IMR-90 (cell line): ENCODE measurements around the gene DDT. TPM values are rescaled to one million over a fixed set of nuclear protein-coding genes. Genes with fewer than 3 reads are reported as not detected.
A peak's percentile ranks its signal among the peaks of the same experiment; 100 is the strongest.

ENCODE experiments used
- ATAC-seq: fragments of 200-7000 bp; cut with Tn5 transposase; 2 replicates; pipeline ENCODE4 v1.9.1; 2020; ENCODE audit warnings: low read depth, mild to moderate bottlenecking, moderate library complexity
- BruUV-seq: library from RNA; stranded (reverse); fragments of 400-500 nt; replicated peaks from 2 replicates; lab custom pipeline; 2021; lab: Mats Ljungman, UMichigan
- CTCF ChIA-PET: fragments of 300-600 bp; formaldehyde crosslinking; extraction: SDS; loops from one replicate; lab custom pipeline; 2021; ENCODE audit warnings: antibody characterized with exemption; lab: Yijun Ruan, JAX
- POLR2A ChIA-PET: fragments of 300-600 bp; sonication (Branson Sonifier 250); formaldehyde crosslinking; loops from one replicate; lab custom pipeline; 2022; ENCODE audit warnings: antibody characterized with exemption; ENCODE audit not compliant: unreplicated experiment; lab: Charles Lee
- DNase-seq: peaks from one replicate; pipeline ENCODE4 v3.0.0; 2013
- H2AFZ ChIP-seq: replicated peaks from 2 replicates; pipeline ENCODE3; 2013; ENCODE audit warnings: low read length, mild to moderate bottlenecking; ENCODE audit not compliant: poor library complexity
- H2AK5ac ChIP-seq: 2 replicates; pipeline ENCODE4 v1.6.1; 2013; ENCODE audit warnings: low read depth, low read length, inconsistent platforms
- H2AK9ac ChIP-seq: replicated peaks from 2 replicates; pipeline ENCODE3; 2013; ENCODE audit warnings: mild to moderate bottlenecking, low read depth, low read length, moderate library complexity; ENCODE audit not compliant: poor library complexity
- H2BK120ac ChIP-seq: 2 replicates; pipeline ENCODE4 v1.6.1; 2013; ENCODE audit warnings: low read depth, low read length, inconsistent platforms
- H2BK15ac ChIP-seq: 3 replicates; pipeline ENCODE4 v1.6.1; 2013; ENCODE audit warnings: low read depth, low read length, inconsistent platforms
- H2BK20ac ChIP-seq: 2 replicates; pipeline ENCODE4 v1.6.1; 2013; ENCODE audit warnings: low read depth, mild to moderate bottlenecking, inconsistent platforms, low read length, moderate library complexity
- H2BK5ac ChIP-seq: 2 replicates; pipeline ENCODE4 v1.6.1; 2013; ENCODE audit warnings: mild to moderate bottlenecking, low read depth, low read length, inconsistent platforms; ENCODE audit not compliant: poor library complexity, severe bottlenecking
- H3K14ac ChIP-seq: replicated peaks from 2 replicates; pipeline ENCODE4 v1.6.1; 2013; ENCODE audit warnings: low read depth, low read length, inconsistent platforms
- H3K18ac ChIP-seq: 2 replicates; pipeline ENCODE4 v1.6.1; 2013; ENCODE audit warnings: low read depth, low read length, control low read depth
- H3K23ac ChIP-seq: 2 replicates; pipeline ENCODE4 v1.6.1; 2013; ENCODE audit warnings: low read depth, low read length, inconsistent platforms
- H3K27ac ChIP-seq: 2 replicates; pipeline ENCODE4 v1.5.1; 2013; ENCODE audit warnings: mild to moderate bottlenecking, control low read depth, low read length; ENCODE audit not compliant: insufficient read depth
- H3K27me3 ChIP-seq: 2 replicates; pipeline ENCODE4 v1.6.1; 2013; ENCODE audit warnings: low read length; ENCODE audit not compliant: control insufficient read depth, insufficient read depth
- H3K36me3 ChIP-seq: 2 replicates; pipeline ENCODE4 v1.6.1; 2013; ENCODE audit warnings: low read length, mixed read lengths; ENCODE audit not compliant: control insufficient read depth, insufficient read depth
- H3K4ac ChIP-seq: 2 replicates; pipeline ENCODE4 v1.6.1; 2013; ENCODE audit warnings: low read depth, low read length, inconsistent platforms
- H3K4me1 ChIP-seq: 2 replicates; pipeline ENCODE4 v1.6.1; 2013; ENCODE audit warnings: low read length, mixed read lengths; ENCODE audit not compliant: control insufficient read depth, insufficient read depth
- H3K4me2 ChIP-seq: 2 replicates; pipeline ENCODE4 v1.6.1; 2013; ENCODE audit warnings: low read depth, mild to moderate bottlenecking, control low read depth, low read length, moderate library complexity
- H3K4me3 ChIP-seq: 2 replicates; pipeline ENCODE4 v1.5.1; 2013; ENCODE audit warnings: low read depth, mild to moderate bottlenecking, control low read depth, low read length, moderate library complexity; ENCODE audit not compliant: insufficient read depth
- H3K56ac ChIP-seq: 2 replicates; pipeline ENCODE4 v1.6.1; 2013; ENCODE audit warnings: low read length, inconsistent platforms; ENCODE audit not compliant: insufficient read depth; ENCODE audit errors: extremely low read depth
- H3K79me1 ChIP-seq, 2 experiments: 2 replicates each; pipeline ENCODE4 v1.6.1; 2013; ENCODE audit warnings: low read length in 2 of 2, inconsistent platforms in 1 of 2, low read depth in 1 of 2
- H3K9ac ChIP-seq: 2 replicates; pipeline ENCODE4 v1.6.1; 2013; ENCODE audit warnings: low read depth, low read length, control low read depth
- H3K9me1 ChIP-seq: 2 replicates; pipeline ENCODE4 v1.6.1; 2013; ENCODE audit warnings: low read length, inconsistent platforms; ENCODE audit not compliant: insufficient read depth
- H3K9me3 ChIP-seq: 2 replicates; pipeline ENCODE4 v1.6.1; 2013; ENCODE audit warnings: low read length; ENCODE audit not compliant: control insufficient read depth, insufficient read depth
- H4K20me1 ChIP-seq: 2 replicates; pipeline ENCODE4 v1.6.1; 2013; ENCODE audit warnings: low read length, inconsistent platforms; ENCODE audit not compliant: insufficient read depth
- H4K5ac ChIP-seq: 2 replicates; pipeline ENCODE4 v1.6.1; 2013; ENCODE audit warnings: mild to moderate bottlenecking, low read depth, low read length, control low read depth
- H4K8ac ChIP-seq, 2 experiments: 2 replicates each; pipeline ENCODE4 v1.6.1; 2013; ENCODE audit warnings: low read depth in 2 of 2, low read length in 2 of 2, control low read depth in 1 of 2, inconsistent platforms in 1 of 2
- H4K91ac ChIP-seq: 2 replicates; pipeline ENCODE4 v1.6.1; 2013; ENCODE audit warnings: low read depth, low read length, inconsistent platforms; ENCODE audit not compliant: insufficient read depth
- BHLHE40 ChIP-seq: fragments of 150-350 bp; IDR thresholded peaks from 2 replicates; pipeline ENCODE4 v1.6.1; 2016; ENCODE audit warnings: mild to moderate bottlenecking, low read depth, low read length
- CEBPB ChIP-seq: IDR thresholded peaks from 2 replicates; pipeline ENCODE4 v1.6.1; 2012; ENCODE audit warnings: low read depth, low read length, improper control_type of control experiment
- CHD1 ChIP-seq: IDR thresholded peaks from 2 replicates; pipeline ENCODE4 v1.6.1; 2012; ENCODE audit warnings: low read depth, low read length, improper control_type of control experiment
- CTCF ChIP-seq: conservative IDR thresholded peaks from 2 replicates; pipeline ENCODE4 v1.5.1; 2012; ENCODE audit warnings: mild to moderate bottlenecking, low read depth, low read length, improper control_type of control experiment
- ELK1 ChIP-seq: fragments of 150-350 bp; IDR thresholded peaks from 2 replicates; pipeline ENCODE4 v1.6.1; 2016; ENCODE audit warnings: low read depth, mild to moderate bottlenecking, low read length, moderate library complexity, borderline replicate concordance
- FOS ChIP-seq: fragments of 150-350 bp; IDR thresholded peaks from 2 replicates; pipeline ENCODE4 v1.6.1; 2016; ENCODE audit warnings: low read depth, low read length
- MAFK ChIP-seq: IDR thresholded peaks from 2 replicates; pipeline ENCODE4 v1.6.1; 2012; ENCODE audit warnings: low read depth, low read length, improper control_type of control experiment
- MAZ ChIP-seq: IDR thresholded peaks from 2 replicates; pipeline ENCODE4 v1.6.1; 2012; ENCODE audit warnings: low read depth, mild to moderate bottlenecking, low read length, improper control_type of control experiment, moderate library complexity, borderline replicate concordance
- NFE2L2 ChIP-seq: fragments of 150-350 bp; IDR thresholded peaks from 2 replicates; pipeline ENCODE4 v1.6.1; 2016; ENCODE audit warnings: low read depth, mild to moderate bottlenecking, low read length
- POLR2A ChIP-seq: IDR thresholded peaks from 2 replicates; pipeline ENCODE4 v1.6.1; 2012; ENCODE audit warnings: mild to moderate bottlenecking, low read depth, low read length
- RAD21 ChIP-seq: IDR thresholded peaks from 2 replicates; pipeline ENCODE4 v1.6.1; 2012; ENCODE audit warnings: low read length, improper control_type of control experiment
- RCOR1 ChIP-seq: IDR thresholded peaks from 2 replicates; pipeline ENCODE4 v1.6.1; 2012; ENCODE audit warnings: mild to moderate bottlenecking, low read length, improper control_type of control experiment; ENCODE audit not compliant: insufficient replicate concordance
- RFX5 ChIP-seq: IDR thresholded peaks from 2 replicates; pipeline ENCODE4 v1.8.0; 2012; ENCODE audit warnings: low read depth, mild to moderate bottlenecking, low read length, moderate library complexity
- USF2 ChIP-seq: fragments of 150-350 bp; IDR thresholded peaks from 2 replicates; pipeline ENCODE4 v1.6.1; 2017; ENCODE audit warnings: mild to moderate bottlenecking, antibody characterized with exemption, low read length, low read depth
- WGBS, 2 experiments: methylation state at CpG; one replicate each; pipeline versions ENCODE4 v1.1.5 to v1.1.7; 2013; ENCODE audit warnings: missing lambda C conversion rate in 2 of 2; ENCODE audit not compliant: insufficient read length in 1 of 2; ENCODE audit errors: extremely low coverage in 2 of 2; 5-methylcytosine and 5-hydroxymethylcytosine counted together
- dilution Hi-C: fragments of 300-500 bp; cut with HindIII; formaldehyde crosslinking; loops from one replicate; pipeline ENCODE4 v1.14.3; 2018; ENCODE audit warnings: low sequenced_read_pairs; ENCODE audit not compliant: unreplicated experiment
- in situ Hi-C: fragments of 300-500 bp; cut with MboI; formaldehyde crosslinking; loops from 3 replicates; pipeline ENCODE4 v1.14.3; 2019; ENCODE audit warnings: low sequenced_read_pairs, inconsistent platforms, mixed read lengths
- intact Hi-C: fragments of 100-400 bp; cut with micrococcal nuclease; formaldehyde crosslinking; loops from 2 replicates; pipeline ENCODE4 v1.10.0; 2022
- polyA plus RNA-seq, 3 experiments: library from polyadenylated mRNA; depleted of rRNA; stranded (reverse); fragments of >200 nt; gene quantifications; 2 replicates each; pipeline ENCODE4 v1.2.3, GENCODE V29; 2012; ENCODE audit warnings: low replicate concordance in 1 of 3
- total RNA-seq: library from RNA; depleted of rRNA; stranded (reverse); fragments of >200 nt; gene quantifications from 2 replicates; pipeline ENCODE4 v1.2.3, GENCODE V29; 2012

DDT gene
- total and polyA plus RNA-seq, 2 of the 4 experiments (the other 2 are of a cell fraction): 54.8 to 151 TPM

GRCh38 chr22:23970201-23970641, 4.0 kb downstream of the DDT start:
- Histone ChIP-seq H4K8ac (no peak overlapping the region; a peak in 1 of 4 replicates), H2BK15ac (no peak overlapping the region), H3K4me2 (no peak overlapping the region), H3K18ac (no peak overlapping the region), H3K9ac (no peak overlapping the region), H3K56ac (no peak overlapping the region), H2BK20ac (no peak overlapping the region), H3K4ac (no peak overlapping the region), H2BK5ac (peak overlapping the region; percentile 44), H4K91ac (no peak overlapping the region), H3K4me3 (no peak overlapping the region), H2AK5ac (0 out of 2 replicates have a peak overlapping the region, but pooled peaks have one; percentile 22), H2AK9ac (no peak overlapping the region), H3K9me1 (no peaks in the 10 kb centered on the region), H3K9me3 (no peaks in the 10 kb centered on the region), H3K27ac (no peak overlapping the region), H3K23ac (no peak overlapping the region), H3K27me3 (no peaks in the 10 kb centered on the region), H3K4me1 (no peaks in the 10 kb centered on the region), H3K79me1 (peaks cover 9 to 23% of the 10 kb centered on the region in 2 experiments), H3K36me3 (peaks cover 21% of the 10 kb centered on the region), H4K20me1 (peaks cover 8% of the 10 kb centered on the region), H2BK120ac (no peak overlapping the region), H2AFZ (no peak overlapping the region), H3K14ac (no peak overlapping the region), H4K5ac (no peak overlapping the region)
- TF ChIP-seq CHD1 (no peak), MAFK (no peak), NFE2L2 (no peak), ELK1 (no peak), FOS (no peak), RAD21 (no peak), CTCF (no peak), CEBPB (no peak), RCOR1 (no peak), BHLHE40 (no peak), POLR2A (no peak), MAZ (no peak), RFX5 (no peak), USF2 (no peak)
- 88 to 100% methylated on average over 2 to 4 of the region's 5 CpGs for WGBS, 2 experiments
- CTCF ChIA-PET: no interaction called here
- TSS peak; percentile 30 for BruUV-seq
- no peak for ATAC-seq
- POLR2A ChIA-PET: interaction anchor here (0.6 kb wide), 1 partner anchor 113 kb away, joined by 3 read pairs; the partner anchor contains the start of gene SLC2A11
- dilution Hi-C loops (no loop called here), intact Hi-C loops (no loop called here), in situ Hi-C loops (no loop called here)
- DNase-seq: no peak
